ENCODE data around the gene ABCC5. TPM values are rescaled to one million over a fixed set of nuclear protein-coding genes. Genes with fewer than 3 reads are reported as not detected.
"Not testable (repeated sequence)": the region's sequence is repeated elsewhere in the genome, so short reads cannot be mapped to it uniquely, and the experiment has no call there.

Gene ABCC5
- total and polyA plus RNA-seq, 5 donors from 2014 or later, result 12.4 to 27.1 (median 14.1) TPM

DNA sequence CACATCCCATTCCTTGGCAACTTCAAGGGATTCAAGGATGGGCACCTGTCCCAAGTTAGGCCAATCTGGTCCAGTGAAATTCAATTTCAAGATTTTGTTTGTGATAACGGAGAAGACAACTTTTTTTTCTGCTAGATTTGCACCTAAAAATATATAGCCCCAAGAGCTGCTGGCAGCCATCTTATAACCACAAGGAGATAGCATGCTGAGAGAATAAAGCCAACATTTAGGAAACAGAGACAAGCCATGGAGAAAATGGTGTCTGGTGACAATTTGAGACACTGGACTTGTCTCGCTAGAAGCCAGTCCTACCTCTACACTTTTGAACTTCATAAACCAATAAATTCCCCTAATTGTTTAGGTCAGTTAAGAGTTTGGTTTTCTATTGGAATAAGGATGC is 138.4 kb downstream of the ABCC5 start:
- H3K27me3 ChIP-seq (ENCODE audit: control insufficient read depth, insufficient read depth, low read length), result no peaks in the 10 kb centered on the region
- H3K9me3 ChIP-seq (ENCODE audit: control insufficient read depth in 2 of 2, low read length in 2 of 2), result no peaks in the 10 kb centered on the region
- ATAC-seq (ENCODE audit: low read depth in 2 of 2) (no peak), DNase-seq (no peak)
- peaks cover 20% of the 10 kb centered on the region for H3K36me3 Mint-ChIP-seq
- H3K4me3 Mint-ChIP-seq, result no peak overlapping the region
- H3K27ac Mint-ChIP-seq, result peak overlapping the region in 1 of 3 donors; percentile 30
- no peaks in the 10 kb centered on the region for H3K27me3 Mint-ChIP-seq
- H3K9me3 Mint-ChIP-seq, result no peaks in the 10 kb centered on the region
- H3K4me1 Mint-ChIP-seq, result peaks cover 21 to 71% (median 49%) of the 10 kb centered on the region in 4 donors
- no peak overlapping the region for H3K4me3 ChIP-seq (ENCODE audit: low read depth, low read length)
- H3K27ac ChIP-seq (ENCODE audit: insufficient read depth, low read length, poor library complexity, severe bottlenecking), result no peak overlapping the region
- H3K4me1 ChIP-seq (ENCODE audit: control insufficient read depth, insufficient read depth, low read length, poor library complexity, severe bottlenecking), result peaks cover 19% of the 10 kb centered on the region
- peaks cover 11% of the 10 kb centered on the region for H3K36me3 ChIP-seq (ENCODE audit: control insufficient read depth, insufficient read depth, low read length)

DNA sequence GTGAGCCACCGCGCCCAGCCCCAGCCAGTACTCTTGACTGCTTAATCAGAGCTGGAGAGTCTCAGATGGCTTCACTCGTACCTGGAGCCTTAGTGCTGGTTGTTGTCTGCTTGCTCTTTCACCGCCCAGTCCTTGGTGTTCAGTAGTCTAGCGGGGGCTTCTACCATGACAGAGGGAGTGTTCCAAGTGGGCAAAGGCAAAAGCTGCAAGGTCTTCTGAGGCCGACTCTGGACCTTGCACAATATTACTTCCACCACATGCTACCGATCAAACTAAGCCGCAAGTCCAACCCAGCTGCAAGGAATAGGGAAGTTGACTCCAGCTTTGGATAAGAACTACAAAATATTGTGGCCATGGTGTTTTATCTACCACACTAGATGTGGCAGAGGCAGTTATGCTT is 139.6 kb downstream of the ABCC5 start:
- no peak for DNase-seq
- Mint-ChIP-seq H3K9me3 (no peaks in the 10 kb centered on the region), H3K36me3 (peaks cover 20% of the 10 kb centered on the region), H3K4me1 (peaks cover 10 to 68% (median 41%) of the 10 kb centered on the region in 4 donors), H3K4me3 (no peak overlapping the region), H3K27me3 (no peaks in the 10 kb centered on the region), H3K27ac (no peak overlapping the region)
- Histone ChIP-seq H3K4me3 (ENCODE audit: low read depth, low read length) (no peak overlapping the region), H3K36me3 (ENCODE audit: control insufficient read depth, insufficient read depth, low read length) (peaks cover 11% of the 10 kb centered on the region), H3K9me3 (ENCODE audit: control insufficient read depth in 2 of 2, low read length in 2 of 2) (no peaks in the 10 kb centered on the region), H3K27me3 (ENCODE audit: control insufficient read depth, insufficient read depth, low read length) (no peaks in the 10 kb centered on the region), H3K4me1 (ENCODE audit: control insufficient read depth, insufficient read depth, low read length, poor library complexity, severe bottlenecking) (peaks cover 8% of the 10 kb centered on the region), H3K27ac (ENCODE audit: insufficient read depth, low read length, poor library complexity, severe bottlenecking) (no peak overlapping the region)
- no peak for ATAC-seq (ENCODE audit: low read depth in 2 of 2)

DNA sequence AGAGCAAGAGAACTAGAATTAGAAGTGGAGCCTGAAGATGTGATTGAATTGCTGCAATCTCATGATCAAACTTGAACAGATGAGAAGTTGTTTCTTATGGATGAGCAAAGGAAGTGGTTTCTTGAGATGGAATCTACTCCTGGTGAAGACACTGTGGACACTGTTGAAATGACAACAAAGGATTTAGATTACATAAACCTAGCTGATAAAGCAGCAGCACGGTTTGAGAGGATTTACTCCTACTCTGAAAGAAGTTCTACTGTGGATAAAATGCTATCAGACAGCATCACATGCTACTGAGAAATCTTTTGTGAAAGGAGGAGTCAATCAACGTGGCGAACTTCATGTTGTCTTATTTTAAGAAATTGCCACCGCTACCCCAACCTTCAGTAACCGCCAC is 140.5 kb downstream of the ABCC5 start:
- H3K27ac Mint-ChIP-seq, result not testable (repeated sequence)

DNA sequence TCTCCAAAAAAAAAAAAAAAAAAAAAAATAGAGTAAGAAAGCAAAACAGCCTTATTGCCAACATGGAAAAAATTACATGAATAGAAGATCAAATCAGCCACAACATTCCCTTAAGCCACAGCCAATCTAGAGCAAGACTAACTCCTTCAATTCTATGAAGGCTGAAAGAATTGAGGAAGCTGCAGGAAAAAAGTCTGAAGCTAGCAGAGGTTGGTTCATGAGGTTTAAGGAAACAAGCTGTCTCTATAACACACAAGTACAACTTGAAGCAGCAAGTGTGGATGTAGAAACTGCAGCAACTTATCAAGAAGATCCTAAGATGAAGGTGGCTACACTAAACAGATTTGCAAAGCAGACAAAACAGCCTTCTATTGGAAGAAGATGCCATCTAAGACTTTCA is 142.3 kb downstream of the ABCC5 start:
- peaks cover 8% of the 10 kb centered on the region for H3K36me3 ChIP-seq (ENCODE audit: control insufficient read depth, insufficient read depth, low read length)
- DNase-seq, result no peak
- no peaks in the 10 kb centered on the region for H3K9me3 Mint-ChIP-seq
- no peaks in the 10 kb centered on the region for H3K27me3 ChIP-seq (ENCODE audit: control insufficient read depth, insufficient read depth, low read length)
- no peaks in the 10 kb centered on the region for H3K27me3 Mint-ChIP-seq
- no peak overlapping the region for H3K27ac Mint-ChIP-seq
- no peak for ATAC-seq (ENCODE audit: low read depth in 2 of 2)
- no peaks in the 10 kb centered on the region for H3K4me1 ChIP-seq (ENCODE audit: control insufficient read depth, insufficient read depth, low read length, poor library complexity, severe bottlenecking)
- H3K27ac ChIP-seq (ENCODE audit: insufficient read depth, low read length, poor library complexity, severe bottlenecking), result no peak overlapping the region
- H3K4me3 ChIP-seq (ENCODE audit: low read depth, low read length), result no peak overlapping the region
- no peaks in the 10 kb centered on the region for H3K9me3 ChIP-seq (ENCODE audit: control insufficient read depth in 2 of 2, low read length in 2 of 2)
- no peak overlapping the region for H3K4me3 Mint-ChIP-seq
- peaks cover 23% of the 10 kb centered on the region for H3K36me3 Mint-ChIP-seq
- peaks cover 8 to 70% (median 49%) of the 10 kb centered on the region in 4 donors for H3K4me1 Mint-ChIP-seq

More for the DNA sequence above, 140.5 kb downstream of the ABCC5 start:
- not testable (repeated sequence) for H3K27ac ChIP-seq (ENCODE audit: insufficient read depth, low read length, poor library complexity, severe bottlenecking); H3K9me3 ChIP-seq (ENCODE audit: control insufficient read depth in 2 of 2, low read length in 2 of 2); H3K4me3 ChIP-seq (ENCODE audit: low read depth, low read length); ATAC-seq (ENCODE audit: low read depth in 2 of 2); H3K4me1 ChIP-seq (ENCODE audit: control insufficient read depth, insufficient read depth, low read length, poor library complexity, severe bottlenecking); H3K9me3 Mint-ChIP-seq; DNase-seq; H3K4me3 Mint-ChIP-seq; H3K27me3 ChIP-seq (ENCODE audit: control insufficient read depth, insufficient read depth, low read length); H3K27me3 Mint-ChIP-seq
- peaks cover 2 to 65% (median 41%) of the 10 kb centered on the region in 4 donors for H3K4me1 Mint-ChIP-seq
- peaks cover 20% of the 10 kb centered on the region for H3K36me3 Mint-ChIP-seq
- peaks cover 11% of the 10 kb centered on the region for H3K36me3 ChIP-seq (ENCODE audit: control insufficient read depth, insufficient read depth, low read length)

DNA sequence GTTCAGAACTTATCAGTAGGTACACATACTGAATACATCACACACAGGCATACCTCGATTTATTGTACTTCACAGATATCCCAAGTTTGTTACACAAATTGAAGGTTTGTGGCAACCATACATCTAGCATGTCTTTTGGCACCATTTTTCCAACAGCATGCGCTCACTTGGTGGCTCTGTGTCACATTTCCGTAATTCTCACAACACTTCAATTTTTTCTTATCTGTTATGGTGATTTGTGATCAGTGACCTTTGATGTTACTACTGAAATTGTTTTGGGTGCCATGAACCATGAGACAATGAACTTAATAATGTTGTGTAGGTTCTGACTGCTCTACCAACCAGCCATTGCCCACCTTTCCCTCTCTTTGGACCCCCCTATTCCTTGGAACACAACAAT is 143.8 kb downstream of the ABCC5 start:
- peaks cover 10 to 62% (median 44%) of the 10 kb centered on the region in 4 donors for H3K4me1 Mint-ChIP-seq
- H3K9me3 ChIP-seq (ENCODE audit: control insufficient read depth in 2 of 2, low read length in 2 of 2), result no peaks in the 10 kb centered on the region
- H3K27me3 ChIP-seq (ENCODE audit: control insufficient read depth, insufficient read depth, low read length), result no peaks in the 10 kb centered on the region
- peak overlapping the region in 1 of 4 donors; percentile 68 for H3K4me3 Mint-ChIP-seq
- H3K27ac ChIP-seq (ENCODE audit: insufficient read depth, low read length, poor library complexity, severe bottlenecking), result no peak overlapping the region
- peaks cover 17% of the 10 kb centered on the region for H3K36me3 Mint-ChIP-seq
- H3K27me3 Mint-ChIP-seq, result no peaks in the 10 kb centered on the region
- H3K4me1 ChIP-seq (ENCODE audit: control insufficient read depth, insufficient read depth, low read length, poor library complexity, severe bottlenecking), result no peaks in the 10 kb centered on the region
- no peak overlapping the region for H3K4me3 ChIP-seq (ENCODE audit: low read depth, low read length)
- H3K27ac Mint-ChIP-seq, result no peak overlapping the region
- H3K36me3 ChIP-seq (ENCODE audit: control insufficient read depth, insufficient read depth, low read length), result peaks cover 8% of the 10 kb centered on the region
- ATAC-seq (ENCODE audit: low read depth in 2 of 2) (no peak), DNase-seq (no peak)
- H3K9me3 Mint-ChIP-seq, result no peaks in the 10 kb centered on the region

DNA sequence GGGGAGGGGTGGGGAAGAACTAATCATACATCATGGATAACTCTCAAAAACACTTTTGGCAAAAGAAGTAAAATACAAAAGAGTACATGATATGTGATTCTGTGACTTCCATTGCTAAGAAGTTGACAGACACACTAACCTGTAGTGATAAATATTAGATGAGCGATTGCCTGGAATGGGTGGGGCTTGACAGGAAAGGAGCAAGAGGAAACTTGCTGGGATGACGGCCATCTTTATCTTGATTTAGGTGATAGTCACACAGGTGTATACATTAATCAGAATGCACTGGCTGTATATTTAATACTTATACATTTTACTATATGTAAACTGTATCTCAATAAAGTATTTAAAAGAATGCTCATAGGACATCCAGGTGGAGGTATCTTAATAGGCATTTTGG is 146.1 kb downstream of the ABCC5 start:
- DNase-seq (no peak), ATAC-seq (ENCODE audit: low read depth in 2 of 2) (no peak)
- Histone ChIP-seq H3K36me3 (ENCODE audit: control insufficient read depth, insufficient read depth, low read length) (peaks cover 18% of the 10 kb centered on the region), H3K4me1 (ENCODE audit: control insufficient read depth, insufficient read depth, low read length, poor library complexity, severe bottlenecking) (no peaks in the 10 kb centered on the region), H3K27me3 (ENCODE audit: control insufficient read depth, insufficient read depth, low read length) (no peaks in the 10 kb centered on the region), H3K4me3 (ENCODE audit: low read depth, low read length) (no peak overlapping the region), H3K27ac (ENCODE audit: insufficient read depth, low read length, poor library complexity, severe bottlenecking) (no peak overlapping the region), H3K9me3 (ENCODE audit: control insufficient read depth in 2 of 2, low read length in 2 of 2) (no peaks in the 10 kb centered on the region)
- Mint-ChIP-seq H3K27ac (no peak overlapping the region), H3K9me3 (no peaks in the 10 kb centered on the region), H3K27me3 (no peaks in the 10 kb centered on the region), H3K36me3 (peaks cover 12% of the 10 kb centered on the region), H3K4me3 (no peak overlapping the region), H3K4me1 (peaks cover 10 to 42% (median 30%) of the 10 kb centered on the region in 4 donors)

DNA sequence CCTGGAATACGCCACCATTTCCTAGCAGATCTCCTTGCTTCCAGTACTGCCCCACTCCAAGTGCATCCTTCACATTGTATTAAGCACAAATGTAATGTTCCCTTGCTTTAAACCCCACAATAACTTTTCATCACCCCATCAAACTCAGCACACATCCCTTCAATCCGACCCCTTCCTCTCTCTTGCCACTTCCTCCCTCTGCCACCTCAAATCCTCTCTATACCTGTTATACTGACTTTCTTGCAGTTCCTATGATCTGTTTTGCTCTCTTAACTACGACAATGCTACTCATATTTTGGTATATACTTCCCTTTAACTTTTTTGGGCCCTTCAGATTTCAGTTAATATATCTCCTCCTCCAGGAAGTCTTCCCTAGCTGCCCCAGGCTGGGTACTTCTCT is 147.1 kb downstream of the ABCC5 start:
- Mint-ChIP-seq H3K4me3 (peak overlapping the region in 1 of 4 donors; percentile 25), H3K27me3 (no peaks in the 10 kb centered on the region), H3K9me3 (no peaks in the 10 kb centered on the region), H3K4me1 (peaks cover 10 to 37% (median 29%) of the 10 kb centered on the region in 4 donors), H3K36me3 (peaks cover 17% of the 10 kb centered on the region), H3K27ac (peak overlapping the region in 1 of 3 donors; percentile 22)
- Histone ChIP-seq H3K4me3 (ENCODE audit: low read depth, low read length) (no peak overlapping the region), H3K27ac (ENCODE audit: insufficient read depth, low read length, poor library complexity, severe bottlenecking) (no peak overlapping the region), H3K9me3 (ENCODE audit: control insufficient read depth in 2 of 2, low read length in 2 of 2) (no peaks in the 10 kb centered on the region), H3K4me1 (ENCODE audit: control insufficient read depth, insufficient read depth, low read length, poor library complexity, severe bottlenecking) (no peaks in the 10 kb centered on the region), H3K36me3 (ENCODE audit: control insufficient read depth, insufficient read depth, low read length) (peaks cover 28% of the 10 kb centered on the region), H3K27me3 (ENCODE audit: control insufficient read depth, insufficient read depth, low read length) (no peaks in the 10 kb centered on the region)
- no peak for ATAC-seq (ENCODE audit: low read depth in 2 of 2)
- peak in 1 of 3 donors; percentile 38 for DNase-seq
